Liver (tissue), 9 donors: ENCODE data around the gene GRK3. TPM values are rescaled to one million over a fixed set of nuclear protein-coding genes. Genes with fewer than 3 reads are reported as not detected.
"Not testable (repeated sequence)": the region's sequence is repeated elsewhere in the genome, so short reads cannot be mapped to it uniquely, and the experiment has no call there.

ENCODE experiments used
- DNase-seq: peaks from one replicate; pipeline ENCODE4 v3.0.0-alpha.2; 2017; ENCODE audit warnings: low spot score
- H3K27ac ChIP-seq, 2 donors: one replicate each; pipeline ENCODE4 v1.7.0; 2013; ENCODE audit warnings: inconsistent platforms in 2 of 2, low read length in 2 of 2, control low read depth in 1 of 2, low read depth in 1 of 2, mild to moderate bottlenecking in 1 of 2
- H3K27me3 ChIP-seq, 4 donors: one replicate each; pipeline versions ENCODE4 v1.6.1 to v1.7.0; 2013; ENCODE audit warnings: low read length in 3 of 4, inconsistent platforms in 1 of 4, mild to moderate bottlenecking in 1 of 4, moderate library complexity in 1 of 4; ENCODE audit not compliant: control insufficient read depth in 4 of 4, insufficient read depth in 4 of 4
- H3K36me3 ChIP-seq, 4 donors: one replicate each; pipeline versions ENCODE4 v1.6.1 to v1.7.0; 2013; ENCODE audit warnings: low read length in 3 of 4, mild to moderate bottlenecking in 3 of 4, low read depth in 1 of 4, moderate library complexity in 1 of 4; ENCODE audit not compliant: control insufficient read depth in 4 of 4, insufficient read depth in 3 of 4
- H3K4me1 ChIP-seq, 4 donors: one replicate each; pipeline versions ENCODE4 v1.6.1 to v1.7.0; 2013; ENCODE audit warnings: low read length in 3 of 4, mild to moderate bottlenecking in 3 of 4, moderate library complexity in 1 of 4; ENCODE audit not compliant: control insufficient read depth in 4 of 4, insufficient read depth in 4 of 4
- H3K4me3 ChIP-seq, 3 donors: one replicate each; pipeline versions ENCODE4 v1.6.1 to v1.7.0; 2013; ENCODE audit warnings: low read length in 3 of 3, control low read depth in 1 of 3, low read depth in 1 of 3, mild to moderate bottlenecking in 1 of 3
- H3K9ac ChIP-seq, 2 donors: one replicate each; pipeline ENCODE4 v1.7.0; 2013; ENCODE audit warnings: low read length in 2 of 2, mild to moderate bottlenecking in 2 of 2, moderate library complexity in 2 of 2, control low read depth in 1 of 2, low read depth in 1 of 2
- H3K9me3 ChIP-seq, 4 donors: one replicate each; pipeline versions ENCODE4 v1.6.1 to v1.7.0; 2013; ENCODE audit warnings: low read length in 3 of 4; ENCODE audit not compliant: control insufficient read depth in 4 of 4
- ATF3 ChIP-seq: IDR thresholded peaks from 2 replicates; pipeline ENCODE4 v1.6.1; 2016; ENCODE audit warnings: antibody characterized with exemption
- EGR1 ChIP-seq, 2 donors: IDR thresholded peaks; 2 replicates each; pipeline ENCODE4 v1.6.1; 2016 to 2018; ENCODE audit warnings: antibody characterized with exemption in 2 of 2, low read depth in 2 of 2
- FOXA1 ChIP-seq: IDR thresholded peaks from 2 replicates; pipeline ENCODE4 v1.6.1; 2016; ENCODE audit warnings: antibody characterized with exemption
- GABPA ChIP-seq, 2 donors: IDR thresholded peaks in 1 of 2; conservative IDR thresholded peaks in 1 of 2; 2 replicates each; pipeline ENCODE4 v1.6.1; 2016; ENCODE audit warnings: antibody characterized with exemption in 2 of 2, mild to moderate bottlenecking in 1 of 2, moderate library complexity in 1 of 2
- HNF4A ChIP-seq, 2 donors: conservative IDR thresholded peaks; 2 replicates each; pipeline ENCODE4 v1.6.1; 2016; ENCODE audit warnings: antibody characterized with exemption in 2 of 2, mild to moderate bottlenecking in 2 of 2
- HNF4G ChIP-seq: IDR thresholded peaks from 2 replicates; pipeline ENCODE4 v1.6.1; 2016; ENCODE audit warnings: antibody characterized with exemption
- JUND ChIP-seq, 2 donors: IDR thresholded peaks; 2 replicates each; pipeline ENCODE4 v1.6.1; 2016; ENCODE audit warnings: antibody characterized with exemption in 2 of 2
- MAX ChIP-seq: IDR thresholded peaks from 2 replicates; pipeline ENCODE4 v1.6.1; 2016; ENCODE audit warnings: antibody characterized with exemption
- NR2F2 ChIP-seq: IDR thresholded peaks from 2 replicates; pipeline ENCODE4 v1.6.1; 2016; ENCODE audit warnings: antibody characterized with exemption
- RAD21 ChIP-seq, 2 donors: IDR thresholded peaks; 2 replicates each; pipeline ENCODE4 v1.6.1; 2016; ENCODE audit warnings: antibody characterized with exemption in 2 of 2, mild to moderate bottlenecking in 2 of 2
- REST ChIP-seq: IDR thresholded peaks from 2 replicates; pipeline ENCODE4 v1.6.1; 2016; ENCODE audit warnings: antibody characterized with exemption, mild to moderate bottlenecking
- RXRA ChIP-seq, 2 donors: IDR thresholded peaks; 2 replicates each; pipeline ENCODE4 v1.6.1; 2017 to 2018; ENCODE audit warnings: antibody characterized with exemption in 2 of 2, mild to moderate bottlenecking in 1 of 2
- SP1 ChIP-seq: IDR thresholded peaks from 2 replicates; pipeline ENCODE4 v1.6.1; 2018; ENCODE audit warnings: antibody characterized with exemption, mild to moderate bottlenecking
- TAF1 ChIP-seq: conservative IDR thresholded peaks from 2 replicates; pipeline ENCODE4 v1.6.1; 2016; ENCODE audit warnings: antibody characterized with exemption, mild to moderate bottlenecking
- YY1 ChIP-seq: IDR thresholded peaks from 2 replicates; pipeline ENCODE4 v1.6.1; 2016; ENCODE audit warnings: antibody characterized with exemption, mild to moderate bottlenecking
- ZBTB33 ChIP-seq: IDR thresholded peaks from 2 replicates; pipeline ENCODE4 v1.6.1; 2016; ENCODE audit warnings: antibody characterized with exemption
- WGBS: extraction: QIAGEN DNeasy Blood & Tissue Kit; methylation state at CpG from one replicate; pipeline ENCODE4 v1.1.7; 2013; 5-methylcytosine and 5-hydroxymethylcytosine counted together
- polyA plus RNA-seq, 2 donors: library from polyadenylated mRNA; stranded (reverse) in 1 of 2; unstranded in 1 of 2; fragments of 200-250 nt in 1 of 2; fragments of >200 nt in 1 of 2; fragmentation: Nextera tagmentation in 1 of 2; extraction: Ambion mirVana in 1 of 2; gene quantifications; one replicate each; pipeline versions ENCODE4 v1.2.1 to v1.2.3, GENCODE V29; 2013 to 2015
- total RNA-seq, 2 donors: library from RNA; depleted of rRNA; stranded (reverse); fragments of >200 nt; gene quantifications; one replicate each; pipeline ENCODE4 v1.2.3, GENCODE V29; 2014
- TF ChIP-seq, protein P1 (sequence below): fragments of 150-350 bp; IDR thresholded peaks from 2 replicates; pipeline ENCODE4 v1.5.1; 2017; ENCODE audit warnings: improper control_type of control experiment, low read depth, low read length; ENCODE audit not compliant: missing input control
- donor health status: healthy.
- donor health status: healthy.
- donor health status: healthy.
- donor health status: healthy.
- donor health status: healthy.

Gene GRK3
- total and polyA plus RNA-seq, 4 donors: 0.79 to 6.5 (median 2.4) TPM

- H3K4me1 ChIP-seq, DNase-seq, H3K36me3 ChIP-seq, H3K27me3 ChIP-seq, H3K9me3 ChIP-seq, H3K4me3 ChIP-seq, H3K9ac ChIP-seq, H3K27ac ChIP-seq: not testable (repeated sequence)
- no CpG with 5 or more reads among the region's 3 CpGs for WGBS
These were observed 48.7 kb downstream of the GRK3 start for GRCh38 chr22:25613131-25613530.

- WGBS: 94% methylated on average over 3 of the region's 4 CpGs
- not testable (repeated sequence) for H3K9me3 ChIP-seq
These were observed 49.1 kb downstream of the GRK3 start for GRCh38 chr22:25613558-25613957.

GRCh38 chr22:25614791-25615190, 50.3 kb downstream of the GRK3 start:
- H3K27me3 ChIP-seq, H3K4me1 ChIP-seq, H3K4me3 ChIP-seq, H3K27ac ChIP-seq, H3K9ac ChIP-seq, H3K36me3 ChIP-seq, DNase-seq, H3K9me3 ChIP-seq: not testable (repeated sequence)
- WGBS: 86% methylated on average over 3 of the region's 3 CpGs

More at GRCh38 chr22:25613558-25613957, 49.1 kb downstream of the GRK3 start:
- H3K9ac ChIP-seq, H3K4me1 ChIP-seq, H3K27me3 ChIP-seq, H3K36me3 ChIP-seq, DNase-seq, H3K4me3 ChIP-seq, H3K27ac ChIP-seq: not testable (repeated sequence)

DNA sequence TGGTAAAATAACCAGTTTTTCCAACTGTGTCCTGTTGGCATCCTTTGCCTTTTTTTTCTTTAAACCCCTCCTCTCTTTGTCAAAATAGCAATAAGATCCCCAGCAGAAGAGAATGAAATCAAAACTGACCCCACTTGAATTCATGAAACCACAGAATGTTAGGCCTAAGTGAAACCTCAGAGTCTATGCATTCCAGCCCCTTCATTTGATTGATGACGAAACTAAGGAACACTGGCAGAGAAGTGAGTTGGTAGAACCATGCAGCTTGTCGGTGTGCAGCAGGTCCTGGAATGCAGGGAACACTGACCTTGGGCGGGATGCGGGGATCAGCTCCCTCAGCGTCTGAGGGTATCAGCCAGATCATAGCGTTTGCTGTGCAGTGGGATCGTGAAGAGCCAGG, 57.5 kb downstream of the GRK3 start:
- no peak for DNase-seq
- Histone ChIP-seq H3K9ac (no peak overlapping the region), H3K27me3 (no peaks in the 10 kb centered on the region), H3K9me3 (no peaks in the 10 kb centered on the region), H3K4me3 (no peak overlapping the region), H3K27ac (no peak overlapping the region), H3K36me3 (no peaks in the 10 kb centered on the region), H3K4me1 (no peaks in the 10 kb centered on the region)
- WGBS: 90% methylated on average over 7 of the region's 7 CpGs
- no peak for TF ChIP-seq REST
- TF ChIP-seq, protein P1, sequence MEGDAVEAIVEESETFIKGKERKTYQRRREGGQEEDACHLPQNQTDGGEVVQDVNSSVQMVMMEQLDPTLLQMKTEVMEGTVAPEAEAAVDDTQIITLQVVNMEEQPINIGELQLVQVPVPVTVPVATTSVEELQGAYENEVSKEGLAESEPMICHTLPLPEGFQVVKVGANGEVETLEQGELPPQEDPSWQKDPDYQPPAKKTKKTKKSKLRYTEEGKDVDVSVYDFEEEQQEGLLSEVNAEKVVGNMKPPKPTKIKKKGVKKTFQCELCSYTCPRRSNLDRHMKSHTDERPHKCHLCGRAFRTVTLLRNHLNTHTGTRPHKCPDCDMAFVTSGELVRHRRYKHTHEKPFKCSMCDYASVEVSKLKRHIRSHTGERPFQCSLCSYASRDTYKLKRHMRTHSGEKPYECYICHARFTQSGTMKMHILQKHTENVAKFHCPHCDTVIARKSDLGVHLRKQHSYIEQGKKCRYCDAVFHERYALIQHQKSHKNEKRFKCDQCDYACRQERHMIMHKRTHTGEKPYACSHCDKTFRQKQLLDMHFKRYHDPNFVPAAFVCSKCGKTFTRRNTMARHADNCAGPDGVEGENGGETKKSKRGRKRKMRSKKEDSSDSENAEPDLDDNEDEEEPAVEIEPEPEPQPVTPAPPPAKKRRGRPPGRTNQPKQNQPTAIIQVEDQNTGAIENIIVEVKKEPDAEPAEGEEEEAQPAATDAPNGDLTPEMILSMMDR: no peak
- no peak for TF ChIP-seq JUND (IDR thresholded peaks at IDR 0.05)
- TF ChIP-seq HNF4G: no peak
- no peak for TF ChIP-seq YY1
- no peak for TF ChIP-seq NR2F2
- no peak for TF ChIP-seq EGR1 (IDR thresholded peaks at IDR 0.05; ENCODE audit: low read depth in 2 of 2)
- no peak for TF ChIP-seq HNF4A (conservative IDR thresholded peaks at IDR 0.05)
- no peak for TF ChIP-seq RXRA (IDR thresholded peaks at IDR 0.05)
- TF ChIP-seq MAX: no peak
- TF ChIP-seq SP1: no peak
- TF ChIP-seq FOXA1: no peak
- TF ChIP-seq TAF1: no peak
- TF ChIP-seq ZBTB33: no peak
- TF ChIP-seq RAD21 (IDR thresholded peaks at IDR 0.05): no peak
- no peak for TF ChIP-seq ATF3
- no peak for TF ChIP-seq GABPA (IDR thresholded peaks at IDR 0.05 in 1 of 2, conservative IDR thresholded peaks at IDR 0.05 in 1 of 2)
